Stimulated activated CD4-positive, alpha-beta T cell treated with anti-CD3 and anti-CD28 coated beads, TNF-alpha, amount 100 ng/mL, for 48 hours (primary cell): ENCODE results near the gene CRELD2.

Source experiments
- DNase-seq, 3 donors: peaks; one replicate each; pipeline ENCODE4 v3.0.0-alpha.2; 2020; ENCODE audit warnings: low read depth in 3 of 3

Gene CRELD2

DNA sequence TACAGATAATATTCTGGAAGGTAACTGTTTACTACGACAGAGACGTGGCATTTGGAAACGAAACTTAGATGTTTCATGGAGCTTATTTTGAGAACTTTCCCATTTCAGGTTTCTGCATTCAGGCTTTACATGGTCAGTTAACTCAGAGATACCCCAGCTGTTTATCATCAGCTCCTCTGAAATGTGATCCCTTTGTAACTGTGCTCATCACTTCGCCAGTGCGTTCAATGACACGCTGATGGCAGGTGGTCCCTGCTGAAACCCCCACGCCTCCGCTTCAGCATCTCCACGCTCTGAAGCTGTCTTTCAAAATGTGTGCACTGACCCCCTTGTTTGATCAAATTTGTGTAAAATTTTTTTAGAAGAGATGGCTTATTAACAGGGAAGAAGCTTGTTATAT lies 30.7 kb upstream of the CRELD2 start:
- no peak for DNase-seq

DNA sequence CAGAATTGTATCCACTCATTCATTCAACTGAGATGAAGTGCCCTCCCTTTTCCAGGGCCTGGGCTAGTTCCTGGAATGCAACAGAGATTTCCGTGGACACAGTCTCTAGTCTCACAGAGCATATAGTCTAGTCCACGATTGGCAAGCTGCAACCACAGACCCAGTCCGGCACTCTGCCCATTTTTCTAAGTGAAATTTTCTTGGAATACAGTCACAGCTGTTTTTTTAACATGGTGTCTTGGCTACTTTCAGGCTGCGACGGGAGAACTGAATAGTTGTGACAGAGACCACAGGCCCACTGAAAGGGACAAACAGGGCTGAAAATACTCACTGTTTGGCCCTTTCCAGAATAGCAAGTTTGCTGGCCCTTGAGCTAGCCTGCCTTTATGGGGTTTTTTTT lies 29.4 kb upstream of the CRELD2 start:
- no peak for DNase-seq

DNA sequence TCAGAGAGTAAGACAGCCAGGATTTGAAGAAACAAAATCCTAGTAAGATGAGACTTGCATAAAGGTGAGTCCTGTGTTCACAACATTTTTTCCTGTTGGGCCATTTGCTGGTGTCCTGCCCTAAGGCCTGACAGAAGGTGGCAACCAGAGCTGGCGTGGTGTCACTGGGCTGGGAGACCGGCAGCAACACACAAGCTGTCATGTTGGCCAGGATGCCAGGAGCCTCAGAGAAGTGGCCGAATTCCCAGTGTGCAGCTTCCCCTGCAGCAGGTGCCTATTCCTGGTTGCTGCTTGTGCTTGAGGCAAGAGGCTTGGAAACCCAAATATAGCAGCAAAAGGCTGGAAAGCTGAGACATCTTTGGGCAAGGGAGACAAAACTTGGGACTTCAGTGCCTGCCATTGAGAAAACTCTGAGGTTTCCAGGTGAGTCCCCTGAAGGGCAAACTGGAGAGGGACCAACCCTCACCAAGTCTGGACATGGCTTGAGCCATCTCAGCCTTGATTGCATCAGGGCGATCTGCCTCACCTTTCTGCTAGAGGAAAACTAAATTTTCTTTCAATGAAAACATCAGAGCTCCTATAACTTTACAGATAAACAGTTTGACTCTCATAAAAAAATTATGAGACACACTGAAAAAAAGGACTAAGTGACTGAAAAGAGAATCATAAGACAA lies 26.1 kb upstream of the CRELD2 start:
- DNase-seq, result no peak

DNA sequence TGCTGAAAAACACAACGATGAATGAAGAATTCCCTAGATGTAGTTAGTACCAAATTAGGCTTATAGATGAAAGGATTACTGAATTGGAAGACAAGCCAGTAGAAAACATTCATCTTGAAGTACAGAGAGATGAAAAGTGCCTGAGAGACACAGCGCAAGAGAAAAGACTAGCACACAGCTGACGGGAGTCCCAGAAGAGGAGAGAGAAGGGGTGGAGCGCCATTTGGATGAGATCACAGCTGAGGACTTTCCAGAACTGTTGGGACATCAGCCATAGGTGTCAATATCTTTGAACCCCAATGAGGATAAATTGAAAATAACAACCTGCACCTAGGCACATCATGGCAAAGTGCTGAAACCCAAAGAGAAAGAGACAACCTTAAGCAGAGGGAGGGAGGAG lies 25.4 kb upstream of the CRELD2 start:
- no peak for DNase-seq

DNA sequence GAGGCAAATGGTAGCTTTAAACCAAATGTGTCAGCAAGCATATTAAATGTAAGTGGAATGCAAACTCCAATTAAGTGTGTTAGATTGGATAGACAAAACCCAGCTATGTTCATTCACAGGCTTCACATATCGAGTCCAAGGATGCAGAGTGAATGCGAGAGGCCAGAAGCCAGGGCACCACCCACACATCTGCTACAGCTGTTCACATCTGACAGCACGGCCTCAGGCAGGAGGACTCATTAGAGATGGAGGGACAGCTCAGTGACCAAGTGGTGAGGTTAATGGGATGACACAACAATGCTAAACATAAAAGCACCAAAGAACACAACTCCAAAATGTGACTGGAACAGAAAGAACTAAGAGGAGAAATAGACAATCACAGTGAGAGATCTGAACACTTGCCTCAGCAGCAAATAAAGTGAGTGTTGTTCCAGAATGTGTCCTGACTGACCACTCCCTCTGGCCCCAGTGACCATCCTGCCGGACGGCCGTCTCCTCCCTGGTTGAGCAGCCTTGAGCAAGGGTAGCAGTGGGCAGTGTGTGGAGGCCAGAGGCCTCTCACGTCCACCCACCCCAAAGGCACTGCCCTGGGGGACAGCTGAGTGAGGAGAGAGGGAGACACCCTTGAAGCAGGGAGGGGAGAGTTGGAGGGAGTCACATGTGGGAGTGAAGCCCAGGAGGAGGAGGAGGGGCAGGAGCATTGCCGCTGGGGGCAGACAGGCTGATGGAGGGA lies 23.9 kb upstream of the CRELD2 start:
- DNase-seq, result no peak

DNA sequence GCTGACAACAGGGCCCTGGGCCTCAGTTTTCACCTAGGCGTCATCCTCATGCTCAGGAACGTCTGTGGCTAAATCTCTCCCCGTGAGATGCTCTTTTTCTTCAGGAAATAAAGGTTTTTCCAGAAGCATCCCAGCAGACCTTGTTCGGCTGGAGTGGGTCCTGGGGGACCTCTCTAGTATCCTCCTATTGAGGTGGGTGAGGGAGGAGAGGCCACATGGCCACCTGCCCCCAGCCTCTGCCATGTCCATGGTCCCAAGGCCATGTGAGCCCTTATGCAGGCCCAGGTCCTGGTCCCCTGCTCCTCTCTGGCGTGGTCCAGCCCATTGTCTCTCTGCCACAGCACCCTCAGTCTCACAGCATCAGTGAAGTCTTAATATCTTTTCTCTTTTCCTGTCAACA lies 22.2 kb upstream of the CRELD2 start:
- no peak for DNase-seq

DNA sequence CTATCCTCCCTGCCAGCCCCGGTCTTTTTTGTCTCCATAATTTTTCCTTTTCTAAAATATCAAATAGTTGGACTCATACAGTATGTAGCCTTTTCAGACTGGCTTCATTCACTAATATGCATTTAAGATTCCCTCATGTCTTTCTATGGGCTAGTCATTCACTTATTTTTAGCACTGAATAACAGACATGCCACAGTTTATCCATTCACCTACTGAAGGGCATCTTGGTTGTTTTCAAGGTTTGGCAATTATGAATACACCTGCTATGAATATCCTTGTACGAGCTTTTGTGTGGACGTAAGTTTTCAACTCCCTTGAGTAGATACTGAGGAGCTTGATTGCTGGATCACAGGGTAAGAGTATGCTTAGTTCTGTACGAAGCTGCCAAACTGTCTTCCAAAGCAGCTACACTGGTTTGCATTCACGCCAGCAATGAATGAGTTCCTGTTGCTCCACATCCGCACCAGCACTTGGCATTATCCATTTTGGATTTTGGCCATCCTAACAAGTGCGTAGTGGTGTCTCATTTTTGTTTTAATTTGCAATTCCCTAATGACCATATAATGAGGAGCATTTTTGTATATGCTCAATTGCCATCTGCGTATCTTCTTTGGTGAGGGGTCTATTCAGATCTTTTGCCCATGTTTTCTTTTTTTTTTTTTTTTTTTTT lies 21.3 kb upstream of the CRELD2 start:
- no peak for DNase-seq

DNA sequence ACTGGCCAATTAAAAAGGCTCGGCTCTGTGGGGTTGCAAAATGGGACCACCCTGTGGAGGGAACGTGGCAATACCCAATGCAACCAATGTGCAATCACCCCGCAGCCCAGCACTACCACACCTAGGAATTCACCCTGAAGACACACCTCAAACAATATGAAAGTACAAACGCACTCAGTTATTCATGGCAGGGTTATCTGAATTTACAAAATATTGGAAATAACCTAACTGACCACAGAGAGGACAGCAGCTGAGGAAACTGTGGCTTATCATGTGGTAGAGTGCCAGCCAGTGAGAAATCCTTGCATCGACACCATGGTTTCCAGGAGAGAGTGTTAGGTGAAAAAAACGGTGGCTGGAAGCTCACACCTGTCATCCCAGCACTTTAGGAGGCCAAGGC lies 18.9 kb upstream of the CRELD2 start:
- DNase-seq, result no peak

DNA sequence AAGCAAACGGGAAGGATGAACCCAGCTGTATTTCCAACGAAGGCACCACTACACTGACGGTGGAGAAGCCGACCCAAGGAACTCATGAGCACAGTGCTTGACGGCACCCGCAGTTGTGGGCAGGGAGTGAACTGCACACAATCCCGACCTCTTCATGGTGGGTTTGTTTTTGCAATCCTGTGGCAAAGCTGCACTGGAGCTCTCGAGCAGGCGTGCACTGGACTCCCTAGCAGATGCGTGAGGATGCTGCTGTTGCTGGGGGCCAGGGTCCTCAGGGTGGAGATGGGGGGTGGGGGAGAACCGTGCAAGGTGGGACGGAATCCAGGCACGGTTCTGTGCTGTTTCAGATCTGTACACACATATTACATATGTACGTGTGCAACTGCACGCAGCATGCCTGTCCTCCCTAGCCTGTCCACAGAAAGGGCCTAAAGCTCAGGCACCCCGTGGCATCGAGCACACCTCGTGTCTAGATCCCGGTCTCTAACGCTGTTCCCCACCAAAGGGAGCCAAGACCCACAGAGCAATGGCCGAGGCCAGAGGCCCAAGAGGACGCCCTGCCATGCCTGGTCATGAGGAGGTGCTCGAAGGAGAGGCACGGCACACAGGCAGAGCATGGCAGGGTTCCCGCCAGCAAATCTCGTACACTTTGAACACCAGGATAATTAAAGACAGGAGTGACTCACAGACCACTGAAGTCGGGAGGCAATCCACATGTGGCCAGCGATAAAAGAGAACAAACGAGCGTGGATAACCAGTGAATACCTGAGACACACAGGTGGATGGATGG lies 17.8 kb upstream of the CRELD2 start:
- DNase-seq, result no peak

DNA sequence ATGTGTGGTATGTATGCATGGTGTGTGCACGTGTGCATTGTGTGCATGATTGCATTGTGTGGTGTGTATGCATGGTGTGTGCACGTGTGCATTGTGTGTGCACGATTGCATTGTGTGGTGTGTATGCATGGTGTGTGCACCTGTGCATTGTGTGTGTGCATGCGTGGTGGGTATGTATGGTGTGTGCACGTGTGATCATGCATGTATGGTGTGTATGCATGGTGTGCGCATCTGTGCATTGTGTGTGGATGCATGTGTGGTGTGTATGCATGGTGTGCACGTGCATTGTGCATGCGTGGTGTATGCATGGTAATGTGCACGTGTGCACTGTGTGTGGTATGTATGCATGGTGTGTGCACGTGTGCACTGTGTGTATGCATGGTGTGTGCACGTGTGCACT lies 17.0 kb upstream of the CRELD2 start:
- DNase-seq, result no peak

DNA sequence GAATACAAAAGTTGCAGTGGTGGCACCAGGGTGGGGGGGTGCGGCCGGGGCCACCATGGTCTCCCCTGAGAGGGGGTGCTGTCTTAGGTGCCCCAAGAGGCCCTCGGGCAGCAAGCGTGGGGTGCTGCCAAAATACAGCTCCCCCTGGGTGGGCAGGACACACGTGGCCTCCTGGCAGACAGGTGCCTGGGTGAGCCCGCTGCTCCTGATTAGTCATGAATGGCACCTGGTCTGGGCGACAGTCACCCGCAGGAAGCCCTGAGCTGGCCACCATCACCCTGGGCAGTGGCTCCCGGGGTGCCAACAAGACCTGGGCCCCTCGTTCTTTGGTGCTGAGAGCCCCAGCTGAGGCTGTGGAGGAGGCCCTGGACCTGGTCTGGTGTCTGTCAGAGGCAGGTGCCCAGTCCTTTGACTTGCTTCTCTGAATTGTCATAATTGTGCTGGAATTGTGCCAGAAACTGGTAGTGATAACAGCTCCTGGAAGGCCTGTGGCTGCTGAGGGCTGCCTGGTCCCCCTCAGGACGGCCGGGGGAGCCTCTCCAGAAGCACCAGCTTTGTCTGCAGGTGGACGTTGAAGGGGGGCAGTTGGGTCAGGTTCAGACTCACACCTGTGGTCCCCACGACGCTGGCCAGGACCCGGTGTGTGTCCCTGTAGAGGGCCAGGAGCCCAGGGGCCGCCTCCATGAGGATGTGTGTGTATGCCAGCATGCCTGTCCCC lies 15.0 kb upstream of the CRELD2 start:
- no peak for DNase-seq

DNA sequence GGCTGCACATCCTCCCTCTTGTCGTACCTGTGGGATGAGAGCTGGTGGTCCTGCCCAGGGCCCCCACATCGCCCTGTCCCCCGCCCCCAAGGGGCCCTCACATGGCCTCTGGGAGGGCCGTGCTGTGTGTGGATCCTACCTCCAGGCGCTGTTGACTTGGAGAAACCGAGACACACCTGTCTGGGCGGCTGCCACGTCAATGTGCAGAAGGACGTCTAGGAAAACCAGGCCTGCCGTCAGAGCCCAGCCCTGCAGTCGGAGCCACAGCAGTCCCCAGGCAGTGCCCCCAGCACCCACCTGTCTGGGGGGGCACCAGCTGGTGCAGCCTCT lies 14.4 kb upstream of the CRELD2 start:
- DNase-seq, result no peak

DNA sequence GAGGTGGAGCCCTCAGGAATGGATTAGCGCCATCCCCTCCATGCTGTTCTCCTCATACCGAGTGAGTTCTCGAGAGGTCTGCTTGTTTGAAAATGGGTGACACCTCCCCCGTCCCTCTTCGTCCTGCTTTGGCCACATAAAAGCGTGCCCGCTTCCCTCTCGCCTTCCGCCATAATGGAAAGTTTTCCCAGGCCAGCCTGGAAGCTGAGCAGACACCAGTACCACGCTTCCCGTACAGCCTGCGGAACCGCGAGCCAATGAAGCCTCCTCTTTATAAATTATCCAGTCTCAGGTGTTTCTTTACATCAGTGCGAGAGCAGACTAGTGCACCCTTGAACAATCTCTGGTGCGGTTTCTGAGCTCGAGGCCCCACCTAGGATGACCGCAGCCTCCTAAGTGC lies 13.0 kb upstream of the CRELD2 start:
- DNase-seq, result no peak

DNA sequence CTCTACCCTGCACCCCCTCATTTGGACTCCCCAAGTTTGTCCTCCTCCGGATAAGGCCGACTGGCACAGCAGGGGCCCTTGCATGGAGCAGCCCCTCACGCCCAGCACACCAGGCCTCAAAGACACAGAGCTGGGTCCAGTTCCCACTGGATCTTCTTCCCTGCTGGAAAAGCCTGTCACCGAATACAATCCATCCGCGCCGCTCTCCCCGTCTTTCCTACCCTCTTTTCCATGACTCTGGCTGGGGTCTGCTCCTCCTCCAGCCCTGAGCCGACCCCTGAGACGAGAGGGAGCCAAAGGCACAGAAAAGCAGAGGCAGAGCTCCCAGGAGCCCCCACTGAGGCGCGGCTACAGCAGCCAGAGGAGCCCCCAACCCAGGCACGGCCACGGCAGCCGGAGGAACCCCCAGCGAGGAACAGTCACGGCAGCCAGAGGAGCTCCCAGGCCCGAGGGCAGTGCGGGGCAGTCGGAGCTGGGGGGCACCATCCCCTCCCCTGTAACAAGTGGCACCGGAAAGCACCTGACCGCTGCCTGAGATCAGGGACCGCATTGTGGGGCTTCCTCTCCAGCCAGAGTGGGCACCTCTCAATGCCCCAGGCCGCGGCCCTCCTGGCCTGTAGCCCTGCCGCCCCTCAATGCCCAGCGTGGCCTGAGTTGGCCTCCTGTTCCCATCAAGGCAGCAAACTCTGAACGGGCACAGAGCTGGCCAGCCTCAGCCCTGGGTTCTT lies 12.2 kb upstream of the CRELD2 start:
- DNase-seq, result no peak

DNA sequence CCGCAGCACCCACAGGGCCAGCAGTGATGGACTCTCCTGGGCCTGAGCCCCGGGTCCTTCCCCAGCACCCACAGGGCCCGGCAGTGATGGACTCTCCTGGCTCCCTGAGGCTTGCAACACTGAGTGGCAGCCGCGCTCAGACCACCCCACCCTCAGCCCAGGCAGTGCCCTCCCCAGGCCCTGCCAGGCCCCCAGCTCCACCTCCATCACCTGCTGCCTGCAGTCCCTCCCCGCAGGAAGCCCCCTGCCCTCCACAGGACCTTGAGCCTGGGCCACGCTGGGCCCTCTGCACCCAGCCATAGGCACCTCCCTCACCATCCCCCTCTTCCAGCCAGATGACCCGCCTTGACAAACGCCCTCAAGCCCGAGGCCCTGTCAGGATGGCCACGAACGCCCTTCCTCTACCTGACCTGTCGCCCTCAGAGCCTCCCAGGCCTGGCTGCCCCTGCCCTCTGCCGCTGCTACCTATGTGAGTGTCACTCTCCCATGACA lies 11.6 kb upstream of the CRELD2 start:
- no peak for DNase-seq

DNA sequence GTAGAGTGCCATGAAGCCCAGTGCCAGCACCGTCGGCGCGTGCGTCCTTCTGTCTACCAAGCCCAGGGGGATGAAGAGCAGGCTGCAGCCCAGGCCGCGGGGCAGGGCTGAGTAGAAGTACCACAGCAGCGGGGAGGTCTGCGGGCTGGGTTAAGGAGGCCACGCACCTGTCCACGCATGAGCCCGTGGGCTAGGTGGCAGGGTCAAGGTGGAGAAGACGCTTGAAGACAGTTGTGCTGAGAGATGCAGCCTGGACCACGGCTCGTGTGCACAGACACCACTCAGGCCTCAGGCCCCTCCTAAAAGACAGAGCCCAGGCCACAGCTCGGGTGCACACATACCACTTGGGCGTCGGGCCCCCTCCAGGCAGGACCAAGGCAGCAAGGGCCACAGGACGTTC lies 10.6 kb upstream of the CRELD2 start:
- no peak for DNase-seq

DNA sequence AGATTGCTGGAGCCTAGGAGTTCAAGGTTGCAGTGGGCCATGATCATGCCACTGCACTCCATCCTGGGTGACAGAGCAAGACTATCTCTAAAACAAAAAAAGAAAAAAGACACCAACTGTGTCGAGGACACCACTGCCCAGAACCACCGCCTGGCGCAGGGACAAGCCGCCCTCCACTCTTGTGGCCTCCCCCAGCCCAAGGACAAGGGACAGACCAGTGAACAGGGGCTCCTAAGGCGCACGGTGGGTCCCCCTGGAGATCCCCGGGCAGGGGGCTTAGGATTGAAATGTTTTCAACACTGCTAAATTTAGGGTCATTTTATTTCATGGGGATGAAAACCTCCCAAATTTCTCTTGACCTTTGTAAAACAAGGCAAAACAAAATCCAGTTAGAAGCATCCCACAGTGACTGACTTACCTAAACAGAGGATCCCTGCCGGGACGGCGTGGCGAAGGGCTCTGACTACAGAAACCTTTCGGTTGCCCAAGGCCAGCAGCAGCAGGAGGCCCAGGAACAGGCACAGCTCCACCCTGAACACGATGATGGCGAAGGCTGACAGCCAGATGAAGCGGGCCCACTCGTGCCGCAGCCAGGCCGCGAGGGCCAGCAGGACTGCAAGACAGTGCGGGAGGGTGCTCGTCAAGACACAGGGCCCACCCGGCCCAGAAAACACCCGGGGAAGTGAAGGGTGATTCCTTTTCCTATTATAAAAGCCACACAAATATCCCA lies 8.8 kb upstream of the CRELD2 start:
- no peak for DNase-seq

DNA sequence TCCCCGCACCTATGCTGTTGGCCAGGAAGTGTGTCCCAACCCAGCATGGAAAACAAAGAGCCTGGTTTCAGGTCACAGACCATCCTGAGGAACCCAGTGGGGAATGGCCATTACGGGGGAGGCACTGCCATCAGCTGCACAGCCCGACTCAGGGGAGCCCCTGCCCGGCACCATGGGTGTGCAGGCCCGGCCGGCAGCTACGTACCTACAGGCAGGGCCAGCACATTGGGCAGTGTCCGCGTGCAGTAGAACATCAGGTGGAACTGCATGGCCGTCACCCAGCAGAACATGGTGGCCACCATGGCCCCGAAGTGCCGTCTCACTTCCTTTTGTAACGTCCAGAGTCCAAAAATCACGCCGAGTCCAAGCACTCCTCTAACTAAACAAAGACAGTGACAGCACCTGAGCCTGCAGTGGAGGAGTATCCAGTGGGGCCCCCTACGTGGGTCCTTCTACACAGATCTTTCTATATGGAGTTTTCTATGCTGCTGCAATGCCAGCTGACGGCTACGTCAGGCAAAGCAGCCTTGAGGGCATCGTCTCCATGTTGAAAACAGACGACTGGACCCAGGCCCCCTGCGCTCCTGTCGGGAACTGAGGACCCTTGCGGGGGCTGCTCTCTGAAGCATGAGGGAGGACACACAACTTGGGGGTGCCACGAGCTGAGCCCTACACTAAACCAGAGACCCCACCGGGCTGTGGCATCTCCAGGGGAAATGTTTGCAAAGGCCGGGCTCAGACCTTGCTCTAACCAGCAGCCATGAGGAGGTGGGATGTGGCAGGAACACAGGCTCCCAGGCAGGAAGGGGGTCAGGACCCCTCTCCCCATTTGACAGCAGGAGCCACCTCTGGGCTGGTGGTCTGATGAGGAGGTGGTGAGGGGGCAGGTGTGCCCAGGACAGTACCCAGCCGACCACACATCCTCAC lies 7.9 kb upstream of the CRELD2 start:
- no peak for DNase-seq
